GM21619 (cell line): Measurements from ENCODE around the gene SPRTN.

ENCODE experiments used
- ATAC-seq: cut with Tn5 transposase; IDR thresholded peaks from one replicate; pipeline ENCODE4 v1.9.1; 2021; ENCODE audit not compliant: unreplicated experiment

SPRTN gene

GRCh38 chr1:231338270-231339128 is at the start of gene SPRTN:
TSS of gene SPRTN (plus strand) at chr1:231338293. CDS start at chr1:231338384, 91 bp downstream.
- peak; percentile 6 for ATAC-seq

- ATAC-seq: no peak
Measured at GRCh38 chr1:231295938-231296337, 42.2 kb upstream of the SPRTN start.

DNA sequence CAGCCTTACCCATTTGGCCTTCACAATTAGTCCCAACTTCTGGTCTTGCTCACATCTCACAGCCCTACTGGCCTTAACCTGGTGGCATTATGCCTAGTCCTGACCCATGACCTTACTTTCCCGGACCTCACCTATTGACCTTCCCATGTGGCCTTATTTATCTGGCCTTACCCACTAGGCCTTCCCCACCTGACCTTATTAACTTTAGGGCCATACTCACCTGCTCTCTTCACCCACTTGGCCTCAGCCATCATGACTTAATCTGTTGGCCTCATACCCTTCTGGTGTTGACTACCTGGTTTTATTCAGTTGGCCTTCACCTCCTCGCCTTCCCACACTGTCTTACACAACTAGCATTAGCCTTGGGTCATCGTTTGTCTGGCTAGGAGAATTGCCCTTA is 36.1 kb upstream of the SPRTN start:
- no peak for ATAC-seq

- no peak for ATAC-seq
Measured at GRCh38 chr1:231310391-231310934, 27.6 kb upstream of the SPRTN start.

DNA sequence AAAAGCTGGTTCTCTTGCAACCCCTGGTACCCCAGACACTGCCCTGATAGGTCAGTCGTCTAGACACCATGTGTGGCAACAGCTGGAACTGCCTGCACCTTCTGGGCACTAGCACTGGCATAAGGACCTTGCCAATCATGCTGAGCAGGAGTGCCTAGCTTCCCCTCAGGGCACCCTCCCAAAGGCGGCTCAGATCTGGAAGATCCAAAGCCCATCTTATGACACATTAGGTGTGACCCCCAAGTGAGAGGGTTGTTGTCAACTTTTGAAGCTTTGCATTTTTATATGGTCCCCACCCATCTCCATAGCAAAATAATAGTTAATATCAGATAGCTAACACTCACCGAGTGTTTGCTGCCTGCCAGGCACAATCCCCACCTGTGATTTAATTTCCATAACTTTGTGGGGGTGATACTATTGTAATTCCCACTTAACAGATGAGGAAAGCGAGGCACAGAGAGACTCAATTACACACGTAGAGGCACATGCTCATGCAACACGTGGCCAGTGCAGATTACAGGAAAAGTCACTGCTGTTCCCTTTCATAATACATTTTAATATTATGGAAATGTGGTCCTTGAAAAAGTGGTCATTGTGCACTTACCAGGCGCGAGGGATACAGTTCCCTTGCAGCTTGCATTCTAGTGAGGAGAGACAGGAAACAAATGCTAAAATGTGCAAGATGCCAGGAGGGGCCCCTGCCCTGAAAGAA is 26.2 kb upstream of the SPRTN start:
- no peak for ATAC-seq

DNA sequence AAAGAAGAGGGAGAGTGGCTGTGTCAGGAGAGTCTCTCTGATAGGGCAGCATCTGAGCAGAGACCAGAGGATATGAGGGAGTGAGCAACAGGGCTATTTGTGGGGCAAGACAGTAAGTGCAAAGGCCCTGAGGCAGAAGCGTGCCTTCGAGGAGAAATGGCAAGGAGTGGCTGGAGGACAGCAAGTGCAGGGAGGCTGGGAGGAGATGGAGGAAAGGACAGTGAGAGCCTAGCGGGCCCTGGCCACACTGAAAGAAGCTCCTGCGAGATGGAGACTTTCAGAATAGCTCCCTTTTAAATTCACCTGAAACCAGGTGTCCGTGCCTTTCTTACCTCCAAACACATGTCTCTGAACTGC is 25.7 kb upstream of the SPRTN start:
- ATAC-seq: no peak

GRCh38 chr1:231313661-231314060 is 24.4 kb upstream of the SPRTN start:
- no peak for ATAC-seq

DNA sequence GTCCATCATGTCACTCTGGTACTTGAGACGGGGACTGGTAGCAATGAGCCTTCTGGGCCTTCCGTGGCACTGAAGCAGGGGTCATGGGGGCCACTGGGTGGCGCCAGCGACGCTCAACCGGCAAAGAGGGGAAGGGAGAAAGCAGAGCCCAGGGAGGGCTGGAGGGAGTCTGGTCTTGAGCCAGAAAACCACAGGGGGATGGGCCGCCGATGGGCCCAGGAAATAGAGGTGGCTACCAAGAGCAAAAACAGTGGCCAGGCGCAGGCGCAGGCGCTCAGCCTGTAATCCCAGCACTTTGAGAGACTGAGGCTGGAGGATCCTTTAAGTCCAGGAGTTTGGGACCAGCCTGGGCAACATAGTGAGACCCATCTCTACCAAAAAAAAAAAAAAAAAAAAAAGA is 22.2 kb upstream of the SPRTN start:
- peak; percentile 78 for ATAC-seq

- ATAC-seq: no peak
Measured at GRCh38 chr1:231317306-231318014, 20.6 kb upstream of the SPRTN start.

DNA sequence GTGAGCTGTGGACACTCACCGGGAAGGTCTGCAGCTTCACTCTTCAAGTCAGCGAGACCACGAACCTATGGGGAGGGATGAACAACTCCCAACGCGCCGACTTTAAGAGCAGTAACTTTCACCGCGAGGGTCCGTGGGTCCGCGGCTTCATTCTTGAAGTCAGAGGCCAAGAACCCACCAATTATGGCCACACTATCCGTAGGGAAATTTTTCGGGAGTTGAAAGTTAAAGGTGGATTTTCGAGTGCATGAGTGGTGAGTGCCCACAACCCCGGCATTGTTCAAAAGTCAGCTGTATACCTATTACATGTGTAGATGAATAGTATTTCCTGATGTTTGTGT is 20.1 kb upstream of the SPRTN start:
- no peak for ATAC-seq

- ATAC-seq: no peak
Measured at GRCh38 chr1:231318568-231318967, 19.5 kb upstream of the SPRTN start.

- ATAC-seq: no peak
Measured at GRCh38 chr1:231319080-231319479, 19.0 kb upstream of the SPRTN start.

DNA sequence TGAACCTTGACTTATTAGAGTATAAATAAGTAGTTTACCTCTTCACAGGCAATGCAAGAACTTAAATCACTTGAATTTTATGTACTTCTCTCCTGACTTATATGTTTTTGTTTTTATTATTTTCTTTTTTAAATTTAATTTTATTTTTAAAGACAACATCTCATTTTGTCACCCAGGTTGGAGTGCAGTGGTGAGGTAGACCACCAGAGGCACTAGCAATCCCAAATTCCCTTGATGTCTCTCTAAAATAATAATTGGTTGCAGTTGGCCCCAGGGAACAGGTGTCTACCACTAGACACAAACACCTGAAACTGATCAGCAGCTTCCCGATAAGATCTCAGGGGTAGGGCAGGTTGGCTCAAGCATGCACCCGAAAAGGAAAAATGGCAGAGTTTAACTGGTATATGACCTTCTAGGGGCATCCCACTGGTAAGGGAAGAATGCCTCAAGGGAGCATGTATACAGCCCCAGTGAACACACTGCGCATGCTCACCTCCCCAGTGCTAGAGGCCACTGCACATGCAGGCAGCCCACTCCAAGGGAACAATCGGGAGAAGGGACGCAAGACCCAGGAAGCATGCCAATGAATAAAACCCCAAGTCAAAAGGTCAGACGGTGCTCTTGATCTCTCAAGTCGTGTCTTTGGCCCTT is 15.1 kb upstream of the SPRTN start:
- ATAC-seq: no peak

DNA sequence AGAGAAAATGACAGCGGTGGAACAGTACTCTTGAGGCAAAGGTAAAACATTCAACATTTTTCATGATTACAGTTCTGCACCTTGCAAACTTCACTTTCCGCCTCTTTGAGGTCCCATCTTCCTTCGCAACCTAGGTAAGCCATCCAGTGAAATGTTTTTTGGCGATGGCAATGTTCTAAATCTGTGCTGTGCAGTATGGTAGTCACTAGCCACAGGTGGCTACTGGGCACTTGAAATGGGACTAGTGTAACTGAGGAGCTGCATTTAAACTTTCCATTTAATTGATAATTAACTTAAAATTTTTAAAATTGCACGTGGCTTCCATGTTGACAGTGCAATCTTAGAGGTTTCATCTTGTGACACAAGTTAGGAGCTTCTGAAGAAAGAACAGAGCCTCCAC is 13.4 kb upstream of the SPRTN start:
- ATAC-seq: no peak

DNA sequence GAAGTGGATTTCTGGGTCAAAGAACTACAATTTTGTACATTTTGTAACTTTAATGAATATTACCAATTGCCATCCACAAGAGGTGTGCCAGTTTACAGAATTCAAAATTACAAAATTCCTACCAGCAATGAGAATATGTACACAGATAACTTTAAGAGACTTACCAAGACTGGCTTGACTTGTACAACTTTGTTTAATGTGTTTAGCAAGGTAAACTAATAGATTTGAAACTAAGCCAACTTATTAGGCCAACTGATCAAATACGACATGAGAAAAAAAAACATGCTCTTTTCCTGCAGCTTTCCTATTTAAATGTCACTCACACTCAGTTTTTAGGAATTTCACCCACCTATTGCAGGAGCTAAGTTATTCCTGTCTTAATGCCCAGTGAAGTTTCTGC is 11.8 kb upstream of the SPRTN start:
- ATAC-seq: no peak

- ATAC-seq: no peak
Measured at GRCh38 chr1:231327617-231328016, 10.5 kb upstream of the SPRTN start.

DNA sequence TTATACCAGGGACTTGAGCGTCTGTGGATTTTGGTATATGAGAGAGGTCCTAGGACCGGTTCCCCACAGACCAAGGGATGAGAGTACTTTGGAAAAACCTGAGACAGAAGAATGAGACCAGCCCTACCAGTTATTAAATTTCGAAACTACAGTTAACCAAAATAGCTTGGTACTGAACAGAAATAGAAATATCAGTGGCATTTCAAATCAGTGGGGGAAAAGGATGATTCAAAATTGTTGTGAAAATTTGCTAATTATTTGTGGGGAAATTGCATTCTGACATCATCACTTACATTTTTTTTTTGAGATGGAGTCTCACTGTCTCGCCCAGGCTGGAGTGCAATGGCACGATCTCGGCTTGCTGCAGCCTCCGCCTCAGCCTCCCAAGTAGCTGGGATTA is 8.6 kb upstream of the SPRTN start:
- ATAC-seq: no peak

DNA sequence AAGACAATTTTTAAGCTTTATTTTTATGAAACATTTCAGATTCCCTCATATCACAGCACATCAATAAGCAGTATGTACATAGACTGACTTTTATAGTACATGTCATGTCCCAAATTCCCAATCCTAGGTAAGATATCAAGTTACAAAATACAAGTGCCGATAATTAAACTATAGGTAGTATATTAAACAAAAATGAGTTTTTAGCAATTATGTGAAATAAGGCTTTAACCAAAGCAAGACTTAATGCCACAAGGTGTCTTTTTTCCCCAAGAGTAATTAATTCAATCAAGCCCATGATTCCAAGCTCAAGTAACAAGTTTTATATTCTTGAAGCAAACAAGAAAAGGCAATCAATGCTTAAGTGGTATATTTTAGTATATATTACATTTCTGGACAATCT is 5.3 kb upstream of the SPRTN start:
- no peak for ATAC-seq

- ATAC-seq: peak; percentile 19
Measured at GRCh38 chr1:231334079-231334666, 3.9 kb upstream of the SPRTN start.

GRCh38 chr1:231334952-231335351 is 3.1 kb upstream of the SPRTN start:
- ATAC-seq: no peak
